Dedifferentiated amniotic fluid mesenchymal stem cell (primary cell): Measurements from ENCODE around the gene PFDN4.

Experiments used
- DNase-seq: peaks from one replicate; pipeline ENCODE4 v3.0.0-alpha.2; 2016; ENCODE audit errors: extremely low spot score

Gene PFDN4, protein sequence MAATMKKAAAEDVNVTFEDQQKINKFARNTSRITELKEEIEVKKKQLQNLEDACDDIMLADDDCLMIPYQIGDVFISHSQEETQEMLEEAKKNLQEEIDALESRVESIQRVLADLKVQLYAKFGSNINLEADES

GRCh38 chr20:54207743-54208547 is at the start of gene PFDN4:
Gene PFDN4, plus strand, starts transcription at chr20:54208087. Its CDS starts 14 bp downstream, at chr20:54208101.
- DNase-seq: peak; percentile 77

GRCh38 chr20:54158226-54158625 is 49.7 kb upstream of the PFDN4 start:
- no peak for DNase-seq

- no peak for DNase-seq
Observed at GRCh38 chr20:54158856-54159418, 49.0 kb upstream of the PFDN4 start.

GRCh38 chr20:54160065-54161007 is 47.6 kb upstream of the PFDN4 start:
- no peak for DNase-seq

DNA sequence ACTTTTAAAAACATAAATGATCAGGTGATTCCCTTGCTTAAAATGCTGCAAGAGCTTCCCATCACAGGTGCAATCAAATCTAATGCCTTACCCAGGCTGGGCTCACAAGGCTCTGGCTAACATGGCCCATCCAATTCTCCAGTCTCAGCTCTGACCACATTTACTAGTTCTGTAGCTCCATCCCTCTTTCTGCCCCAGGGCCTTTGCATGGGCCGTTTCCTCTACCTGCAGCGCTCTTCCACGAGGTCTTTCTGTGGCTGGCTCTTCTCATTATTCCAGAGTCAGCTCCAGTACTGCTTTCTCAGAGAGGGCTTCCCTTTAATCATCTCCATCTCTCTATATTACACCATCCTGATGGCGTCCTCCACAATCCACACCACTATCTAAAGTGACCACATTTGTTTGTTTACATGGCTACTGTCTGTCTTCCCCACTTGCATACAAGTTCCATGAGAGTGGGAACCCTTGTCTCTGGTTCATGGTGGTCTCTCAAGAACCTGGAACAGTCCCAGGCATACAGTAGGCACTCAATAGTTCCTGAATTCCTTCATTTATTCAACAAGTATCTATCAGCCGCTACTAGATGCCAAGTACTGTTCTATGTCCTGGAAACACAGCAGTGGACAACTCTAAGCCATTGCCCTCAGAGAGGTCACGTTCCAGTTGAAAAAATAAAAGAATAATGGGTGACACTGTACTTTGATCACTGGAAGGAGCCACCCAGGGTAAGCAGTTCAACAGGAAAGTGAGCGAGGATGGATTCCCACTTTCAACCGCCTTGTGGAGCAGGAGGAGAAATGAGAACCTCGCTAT is 46.7 kb upstream of the PFDN4 start:
- no peak for DNase-seq

DNA sequence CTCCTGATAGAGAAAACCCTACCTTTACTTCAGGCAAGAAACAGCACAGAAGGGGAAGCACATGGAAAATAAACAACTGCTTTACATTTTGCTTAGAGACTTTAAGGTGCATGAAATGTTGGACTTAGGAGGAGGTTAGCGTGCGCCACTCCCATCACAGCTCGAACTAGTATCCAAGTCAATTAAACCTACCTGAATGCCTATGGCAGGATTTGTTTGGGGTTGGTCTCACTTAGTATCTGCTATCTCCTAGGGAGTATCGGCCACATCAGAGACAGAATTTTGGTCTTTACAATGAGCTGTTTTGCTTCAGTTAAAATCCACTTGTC is 46.1 kb upstream of the PFDN4 start:
- DNase-seq: no peak

GRCh38 chr20:54162378-54163009 is 45.4 kb upstream of the PFDN4 start:
- DNase-seq: no peak

GRCh38 chr20:54163402-54163801 is 44.5 kb upstream of the PFDN4 start:
- DNase-seq: no peak

DNA sequence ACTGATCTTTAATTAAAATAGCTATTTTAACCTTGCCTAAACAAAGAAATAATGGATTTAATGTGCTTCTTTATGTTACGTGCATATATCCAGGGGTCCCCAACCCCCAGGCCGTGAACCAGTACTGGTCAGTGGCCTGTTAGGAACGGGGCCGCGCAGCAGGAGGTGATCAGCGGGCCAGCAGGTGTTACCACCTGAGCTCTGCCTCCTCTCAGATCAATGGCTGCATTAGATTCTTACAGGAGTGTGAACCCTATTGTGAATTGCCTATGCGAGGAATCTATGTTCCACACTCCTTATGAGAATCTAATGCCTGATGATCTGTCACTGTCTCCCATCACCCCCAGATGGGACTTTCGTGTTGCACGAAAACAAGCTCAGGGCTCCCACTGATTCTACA is 42.9 kb upstream of the PFDN4 start:
- no peak for DNase-seq

DNA sequence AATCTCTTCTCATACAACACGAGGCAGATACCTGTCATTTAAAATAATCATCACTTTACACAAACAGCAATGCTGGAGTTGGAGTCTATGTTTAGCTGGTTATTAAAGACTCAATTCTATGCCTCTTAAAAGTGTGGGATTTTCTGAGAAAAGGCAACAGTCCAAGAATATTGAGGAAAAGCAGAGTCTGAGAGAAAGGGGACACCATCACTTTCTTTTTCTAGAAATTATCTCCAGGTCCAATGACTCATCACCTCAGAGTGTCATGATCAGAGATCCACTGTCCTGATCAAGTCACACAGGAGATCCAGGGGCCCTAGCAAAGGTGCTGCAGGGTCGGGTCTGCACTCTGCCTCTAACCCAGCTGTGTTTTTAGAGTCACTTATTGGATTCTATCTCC is 42.1 kb upstream of the PFDN4 start:
- no peak for DNase-seq

- DNase-seq: no peak
Observed at GRCh38 chr20:54166987-54167662, 40.8 kb upstream of the PFDN4 start.

- DNase-seq: no peak
Observed at GRCh38 chr20:54167909-54168872, 39.7 kb upstream of the PFDN4 start.

DNA sequence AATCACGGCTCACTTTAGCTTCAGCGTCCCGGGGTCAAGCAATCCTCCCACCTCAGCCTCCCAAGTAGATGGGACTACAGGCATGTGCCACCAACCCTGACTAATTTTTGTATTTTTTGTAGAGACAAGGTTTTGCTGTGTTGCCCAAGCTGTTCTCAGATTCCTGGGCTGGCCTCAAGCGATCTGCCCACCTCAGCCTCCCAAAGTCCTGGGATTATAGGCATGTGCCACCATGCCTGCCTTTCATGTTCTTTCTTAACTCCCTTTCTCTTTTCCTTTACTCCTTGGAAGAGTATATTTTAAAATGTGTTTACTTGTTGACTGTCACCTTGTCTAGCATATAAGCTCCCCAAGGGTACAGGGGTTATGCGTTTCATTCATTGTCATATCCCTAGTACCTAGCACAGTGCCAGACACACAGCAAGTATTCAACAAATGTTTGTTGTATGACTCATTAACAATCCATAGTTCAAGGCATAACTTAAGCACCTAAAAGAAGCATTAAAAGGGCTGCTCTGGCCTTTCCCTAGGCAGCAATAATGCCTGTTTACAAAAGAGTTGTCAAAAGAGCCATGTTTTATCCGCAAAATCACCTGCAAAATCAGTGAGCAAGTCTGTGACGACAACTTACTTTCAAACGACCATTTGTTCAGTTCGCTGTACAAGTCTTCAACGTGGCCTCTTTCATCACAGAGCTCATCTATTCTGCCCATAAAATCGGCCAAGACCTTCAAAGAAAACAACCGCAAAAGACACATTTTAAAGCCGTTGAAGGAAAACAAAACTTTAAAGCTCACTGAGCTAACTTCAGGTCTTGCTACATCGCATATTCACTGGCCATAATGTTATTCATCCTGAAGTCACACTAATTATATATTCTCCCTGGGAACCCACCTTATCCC is 38.7 kb upstream of the PFDN4 start:
- no peak for DNase-seq

DNA sequence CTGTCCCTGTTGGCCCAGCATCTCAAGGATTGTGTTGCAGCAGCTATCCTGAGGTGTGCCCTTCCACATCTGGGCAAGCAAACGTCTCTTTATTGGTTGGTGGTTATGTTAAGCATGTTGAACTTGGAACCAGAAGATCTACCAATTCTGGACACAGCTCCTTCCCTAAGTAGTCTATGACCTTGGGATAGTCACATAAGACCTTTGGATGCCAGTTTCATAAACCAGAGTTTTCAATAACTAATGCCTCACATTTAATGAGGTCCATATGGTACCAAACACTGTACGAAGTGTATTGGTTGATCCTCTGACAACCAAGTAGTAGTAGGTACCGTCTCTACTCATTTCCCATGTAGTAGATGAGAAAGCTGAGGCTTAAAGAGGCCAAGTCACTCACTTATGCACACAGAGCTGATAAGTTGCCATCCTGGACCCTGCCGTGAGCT is 37.8 kb upstream of the PFDN4 start:
- DNase-seq: no peak

DNA sequence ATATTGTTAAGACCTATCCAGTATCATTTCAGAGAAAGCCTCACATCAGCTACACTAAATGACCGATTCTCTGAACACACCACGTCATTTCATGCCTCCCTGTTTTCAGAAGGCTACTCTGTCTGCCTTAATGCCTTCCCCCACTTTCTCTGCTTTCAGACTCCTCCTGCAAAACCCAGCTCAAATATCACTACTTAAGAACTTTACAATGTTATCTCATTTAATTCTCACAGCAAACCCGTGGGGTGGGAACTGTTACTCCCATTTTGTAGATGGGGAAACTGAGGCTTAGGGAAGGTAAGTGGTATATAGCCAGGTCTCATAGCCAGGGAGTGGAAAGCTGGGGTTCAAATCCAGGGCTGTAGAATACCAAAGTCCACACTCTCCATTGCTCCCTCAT is 36.9 kb upstream of the PFDN4 start:
- DNase-seq: no peak

DNA sequence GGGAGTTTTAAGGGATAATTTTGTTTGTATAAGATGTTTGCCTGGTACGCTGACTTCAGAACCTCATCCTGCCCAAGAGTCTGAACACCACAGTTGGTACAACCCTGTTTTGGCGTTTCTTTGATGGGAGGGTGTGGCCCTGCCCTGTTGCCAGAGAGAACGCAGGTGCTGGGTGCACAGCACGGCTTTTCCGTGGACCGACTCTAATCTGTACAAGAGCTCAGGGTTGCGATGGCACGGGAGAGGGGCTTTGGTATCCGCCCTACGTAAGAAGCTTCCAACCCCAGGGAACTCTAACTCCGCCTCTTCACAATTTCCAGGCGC is 35.4 kb upstream of the PFDN4 start:
- no peak for DNase-seq

GRCh38 chr20:54172856-54173652 is 34.8 kb upstream of the PFDN4 start:
- DNase-seq: no peak
